ENCODE data around the gene AMPH.
"Not testable (repeated sequence)": the region's sequence is repeated elsewhere in the genome, so short reads cannot be mapped to it uniquely, and the experiment has no call there.

Gene AMPH

DNA sequence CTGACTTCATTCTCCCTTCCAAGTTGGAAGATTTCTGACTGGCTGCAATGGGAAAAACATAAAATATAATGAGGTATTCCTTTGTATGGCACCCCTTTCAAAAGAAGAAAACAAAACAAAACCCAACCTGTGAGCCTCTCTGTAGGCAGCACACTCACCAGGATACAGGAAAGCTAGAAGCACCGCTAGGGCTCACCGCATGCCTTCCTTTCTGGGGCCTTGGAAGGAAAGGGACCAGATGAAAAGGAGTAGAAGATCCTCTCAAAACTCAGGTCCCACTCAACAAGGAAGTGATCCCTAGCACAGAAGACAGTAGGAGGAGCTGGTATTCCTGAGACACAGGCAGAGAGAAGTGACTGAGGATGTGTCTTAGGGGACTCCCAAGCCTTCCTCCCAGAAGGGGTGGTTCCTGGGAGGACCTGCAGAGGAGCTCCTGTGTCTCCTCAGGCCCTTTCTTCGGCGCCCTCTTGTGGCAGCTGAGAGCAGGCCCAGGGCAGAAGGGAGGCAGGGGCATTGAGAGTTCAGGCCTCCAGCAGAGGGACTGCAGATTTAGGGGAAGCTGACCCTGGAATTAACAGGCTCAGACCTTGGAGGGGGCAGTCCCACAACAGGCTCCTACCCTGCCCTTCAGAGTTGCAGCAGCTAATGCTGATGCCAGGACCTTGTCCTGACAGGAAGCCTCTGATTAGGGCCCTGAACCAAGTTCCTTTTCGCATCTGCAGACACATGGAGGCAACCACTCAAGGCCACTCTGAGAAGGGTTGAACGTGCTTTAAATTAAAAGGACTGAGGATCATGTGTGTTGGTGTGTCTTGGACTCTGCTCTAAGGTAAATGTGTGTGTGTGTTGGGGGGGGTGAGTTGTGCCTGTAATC lies 285.6 kb downstream of the AMPH start:
- peak; percentile 68 for DNase-seq

DNA sequence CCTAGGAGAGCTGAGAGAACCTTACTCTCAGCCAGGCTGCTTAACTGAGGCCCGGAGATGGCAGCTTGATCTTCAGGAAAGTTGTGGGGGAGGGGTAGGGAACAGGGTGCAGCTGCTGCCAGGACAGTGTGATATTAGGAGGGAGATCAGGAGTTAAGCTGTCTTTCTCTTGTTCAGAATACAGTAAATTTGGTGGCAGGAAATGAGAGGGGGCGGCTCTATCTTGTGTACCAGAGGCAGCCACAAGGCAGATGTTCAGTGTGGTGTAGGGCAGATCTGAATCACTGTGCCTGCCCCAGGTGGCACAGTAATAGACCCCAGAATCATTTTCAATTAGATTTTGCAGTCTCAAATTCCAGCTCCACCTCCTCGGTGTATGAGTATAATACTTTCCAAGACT lies 286.4 kb downstream of the AMPH start:
- DNase-seq = peak; percentile 56

DNA sequence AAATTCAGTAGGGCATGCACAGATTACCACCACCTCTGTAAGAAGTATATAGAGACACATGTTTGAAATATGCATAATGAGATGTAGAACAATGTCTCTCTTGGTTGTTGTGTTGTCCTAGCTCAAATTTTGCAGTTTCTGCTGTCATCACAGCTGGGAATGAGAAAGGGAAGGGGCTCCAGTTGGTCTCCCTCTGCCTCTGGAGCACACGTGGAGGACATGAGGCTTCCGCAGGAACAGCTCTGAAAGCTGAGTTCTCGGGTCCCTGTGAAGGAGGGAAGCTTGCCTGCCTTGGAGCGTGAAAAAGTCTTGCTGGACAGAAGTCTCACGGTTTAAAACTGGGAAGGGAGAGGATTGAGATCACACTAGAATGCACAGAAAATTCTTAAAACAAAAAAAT lies 289.0 kb downstream of the AMPH start:
- not testable (repeated sequence) for DNase-seq

- peak; percentile 84 for DNase-seq
Observed at GRCh38 chr7:38341172-38341705, 289.9 kb downstream of the AMPH start.

GRCh38 chr7:38339953-38340819 lies 291.0 kb downstream of the AMPH start:
- no peak for DNase-seq

DNA sequence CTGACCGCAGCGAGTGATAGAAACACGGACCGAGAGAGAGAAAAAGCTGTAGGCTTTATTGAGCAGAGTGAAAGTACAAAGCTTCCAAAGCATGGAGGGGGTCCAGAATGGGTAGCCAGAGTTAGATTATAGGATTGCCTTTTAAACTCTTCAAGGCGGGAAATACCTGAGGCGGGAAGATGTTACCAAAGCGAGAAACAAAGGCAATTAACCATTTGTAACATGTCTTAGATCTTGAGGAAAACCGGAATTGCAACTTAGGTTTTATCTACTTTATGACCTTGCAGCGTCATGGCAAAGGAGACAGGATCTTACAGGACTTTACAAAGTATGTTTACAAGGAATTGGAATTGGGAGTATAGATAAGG lies 295.0 kb downstream of the AMPH start:
- DNase-seq = not testable (repeated sequence)

GRCh38 chr7:38335492-38336147 lies 295.6 kb downstream of the AMPH start:
- peak; percentile 94 for DNase-seq

GRCh38 chr7:38335128-38335491 lies 296.1 kb downstream of the AMPH start:
- no peak for DNase-seq

- DNase-seq = no peak
Observed at GRCh38 chr7:38334163-38334562, 297.0 kb downstream of the AMPH start.
